GM15510 (cell line): Measurements from ENCODE around the gene FREM1.

ENCODE experiments used
- POLR2A ChIP-seq: IDR thresholded peaks from 3 replicates; pipeline ENCODE4 v1.6.1; 2011; ENCODE audit warnings: borderline replicate concordance; ENCODE audit not compliant: insufficient read length; ENCODE audit errors: extremely low read depth

The FREM1 gene

GRCh38 chr9:14779566-14780022 is 130.6 kb downstream of the FREM1 start:
- TF ChIP-seq POLR2A, result no peak

GRCh38 chr9:14778565-14778964 is 131.7 kb downstream of the FREM1 start:
- TF ChIP-seq POLR2A, result no peak

GRCh38 chr9:14775917-14776316 is 134.3 kb downstream of the FREM1 start:
- TF ChIP-seq POLR2A, result no peak

GRCh38 chr9:14770592-14770991 is 139.6 kb downstream of the FREM1 start:
- TF ChIP-seq POLR2A, result no peak

- no peak for TF ChIP-seq POLR2A
Observed at GRCh38 chr9:14769230-14769571, 141.0 kb downstream of the FREM1 start.

GRCh38 chr9:14768405-14769229 is 141.6 kb downstream of the FREM1 start:
- TF ChIP-seq POLR2A, result no peak

- no peak for TF ChIP-seq POLR2A
Observed at GRCh38 chr9:14766299-14766698, 143.9 kb downstream of the FREM1 start.

- TF ChIP-seq POLR2A, result no peak
Observed at GRCh38 chr9:14761584-14761983, 148.6 kb downstream of the FREM1 start.

- no peak for TF ChIP-seq POLR2A
Observed at GRCh38 chr9:14760060-14760459, 150.2 kb downstream of the FREM1 start.

- no peak for TF ChIP-seq POLR2A
Observed at GRCh38 chr9:14756291-14756690, 153.9 kb downstream of the FREM1 start.

- no peak for TF ChIP-seq POLR2A
Observed at GRCh38 chr9:14752871-14753270, 157.4 kb downstream of the FREM1 start.

- no peak for TF ChIP-seq POLR2A
Observed at GRCh38 chr9:14752271-14752670, 158.0 kb downstream of the FREM1 start.

GRCh38 chr9:14750821-14751220 is 159.4 kb downstream of the FREM1 start:
- no peak for TF ChIP-seq POLR2A

- TF ChIP-seq POLR2A, result no peak
Observed at GRCh38 chr9:14749741-14750211, 160.5 kb downstream of the FREM1 start.

- no peak for TF ChIP-seq POLR2A
Observed at GRCh38 chr9:14748373-14748772, 161.9 kb downstream of the FREM1 start.

GRCh38 chr9:14747111-14747510 is 163.1 kb downstream of the FREM1 start:
- no peak for TF ChIP-seq POLR2A
